GM19395 (cell line): ENCODE measurements around the gene ARHGAP26.

ENCODE experiments used
- ATAC-seq: cut with Tn5 transposase; IDR thresholded peaks from one replicate; pipeline ENCODE4 v1.9.1; 2021; ENCODE audit warnings: mild to moderate bottlenecking, moderate library complexity; ENCODE audit not compliant: unreplicated experiment

Gene ARHGAP26

GRCh38 chr5:143128412-143129071 lies 358.4 kb downstream of the ARHGAP26 start:
- no peak for ATAC-seq

GRCh38 chr5:143129203-143129602 lies 359.0 kb downstream of the ARHGAP26 start:
- no peak for ATAC-seq

GRCh38 chr5:143129910-143130612 lies 359.9 kb downstream of the ARHGAP26 start:
- no peak for ATAC-seq

- ATAC-seq: no peak
These were observed 360.6 kb downstream of the ARHGAP26 start for GRCh38 chr5:143130613-143131305.

GRCh38 chr5:143131972-143132371 lies 361.8 kb downstream of the ARHGAP26 start:
- ATAC-seq: no peak

GRCh38 chr5:143132739-143133138 lies 362.6 kb downstream of the ARHGAP26 start:
- ATAC-seq: no peak

- no peak for ATAC-seq
These were observed 363.5 kb downstream of the ARHGAP26 start for GRCh38 chr5:143133721-143134120.

- no peak for ATAC-seq
These were observed 364.1 kb downstream of the ARHGAP26 start for GRCh38 chr5:143134269-143134668.

GRCh38 chr5:143134900-143135299 lies 364.7 kb downstream of the ARHGAP26 start:
- peak; percentile 79 for ATAC-seq

GRCh38 chr5:143135832-143136551 lies 365.8 kb downstream of the ARHGAP26 start:
- no peak for ATAC-seq

- no peak for ATAC-seq
These were observed 368.7 kb downstream of the ARHGAP26 start for GRCh38 chr5:143138839-143139238.

GRCh38 chr5:143139585-143139984 lies 369.4 kb downstream of the ARHGAP26 start:
- ATAC-seq: no peak

- ATAC-seq: no peak
These were observed 370.5 kb downstream of the ARHGAP26 start for GRCh38 chr5:143140492-143141203.

- no peak for ATAC-seq
These were observed 371.5 kb downstream of the ARHGAP26 start for GRCh38 chr5:143141652-143142051.

GRCh38 chr5:143142596-143143435 lies 372.6 kb downstream of the ARHGAP26 start:
- no peak for ATAC-seq

- no peak for ATAC-seq
These were observed 373.8 kb downstream of the ARHGAP26 start for GRCh38 chr5:143143973-143144372.

- no peak for ATAC-seq
These were observed 375.3 kb downstream of the ARHGAP26 start for GRCh38 chr5:143145243-143146160.

- no peak for ATAC-seq
These were observed 376.0 kb downstream of the ARHGAP26 start for GRCh38 chr5:143146161-143146560.

GRCh38 chr5:143147383-143147782 lies 377.2 kb downstream of the ARHGAP26 start:
- ATAC-seq: no peak
